Kidney capillary endothelial cell (primary cell): ENCODE results near the gene CYP2U1.
"Not testable (repeated sequence)": the region's sequence is repeated elsewhere in the genome, so short reads cannot be mapped to it uniquely, and the experiment has no call there.

Experiments used
- DNase-seq: peaks from one replicate; pipeline ENCODE4 v3.0.0-alpha.2; 2018; ENCODE audit warnings: low spot score

Gene CYP2U1

GRCh38 chr4:107922486-107923473 is 8.6 kb upstream of the CYP2U1 start:
- no peak for DNase-seq

DNA sequence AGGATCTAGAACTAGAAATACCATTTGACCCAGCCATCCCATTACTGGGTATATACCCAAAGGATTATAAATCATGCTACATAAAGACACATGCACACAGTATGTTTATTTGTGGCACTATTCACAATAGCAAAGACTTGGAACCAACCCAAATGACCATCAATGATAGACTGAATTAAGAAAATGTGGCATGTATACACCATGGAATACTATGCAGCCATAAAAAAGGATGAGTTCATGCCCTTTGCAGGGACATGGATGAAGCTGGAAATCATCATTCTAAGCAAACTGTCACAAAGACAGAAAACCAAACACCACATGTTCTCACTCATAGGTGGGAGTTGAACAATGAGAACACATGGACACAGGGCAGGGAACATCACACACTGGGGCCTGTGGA is 5.6 kb upstream of the CYP2U1 start:
- not testable (repeated sequence) for DNase-seq

DNA sequence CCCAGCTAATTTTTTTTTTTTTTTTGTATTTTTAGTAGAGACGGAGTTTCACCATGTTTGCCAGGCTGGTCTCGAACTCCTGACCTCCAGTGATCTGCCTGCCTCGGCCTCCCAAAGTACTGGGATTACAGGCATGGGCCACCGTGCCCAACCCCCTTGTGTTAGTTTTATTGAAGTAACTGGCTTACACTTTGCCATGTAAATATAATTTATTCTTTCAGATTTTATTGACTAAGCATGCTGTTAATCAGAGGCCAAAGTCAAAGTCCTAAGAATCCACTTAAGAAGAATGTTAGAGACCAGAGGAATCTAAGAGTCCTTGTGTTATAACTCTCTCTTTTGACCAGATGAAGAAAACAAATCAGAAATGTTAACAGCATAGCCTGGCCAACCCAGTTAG is 4.5 kb upstream of the CYP2U1 start:
- not testable (repeated sequence) for DNase-seq

DNA sequence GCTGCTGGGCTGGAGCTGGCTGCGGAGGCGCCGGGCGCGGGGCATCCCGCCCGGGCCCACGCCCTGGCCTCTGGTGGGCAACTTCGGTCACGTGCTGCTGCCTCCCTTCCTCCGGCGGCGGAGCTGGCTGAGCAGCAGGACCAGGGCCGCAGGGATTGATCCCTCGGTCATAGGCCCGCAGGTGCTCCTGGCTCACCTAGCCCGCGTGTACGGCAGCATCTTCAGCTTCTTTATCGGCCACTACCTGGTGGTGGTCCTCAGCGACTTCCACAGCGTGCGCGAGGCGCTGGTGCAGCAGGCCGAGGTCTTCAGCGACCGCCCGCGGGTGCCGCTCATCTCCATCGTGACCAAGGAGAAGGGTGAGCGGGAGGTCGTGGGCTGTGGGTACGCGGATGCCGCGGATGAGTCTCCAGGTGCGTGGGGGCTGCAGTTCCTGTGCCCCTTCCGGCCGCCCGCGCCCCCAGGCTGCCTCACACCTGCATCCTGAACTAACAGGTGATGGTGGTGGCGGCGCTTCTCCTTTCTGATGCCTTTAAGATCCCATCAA is 499 bp downstream of the CYP2U1 start:
- no peak for DNase-seq

DNA sequence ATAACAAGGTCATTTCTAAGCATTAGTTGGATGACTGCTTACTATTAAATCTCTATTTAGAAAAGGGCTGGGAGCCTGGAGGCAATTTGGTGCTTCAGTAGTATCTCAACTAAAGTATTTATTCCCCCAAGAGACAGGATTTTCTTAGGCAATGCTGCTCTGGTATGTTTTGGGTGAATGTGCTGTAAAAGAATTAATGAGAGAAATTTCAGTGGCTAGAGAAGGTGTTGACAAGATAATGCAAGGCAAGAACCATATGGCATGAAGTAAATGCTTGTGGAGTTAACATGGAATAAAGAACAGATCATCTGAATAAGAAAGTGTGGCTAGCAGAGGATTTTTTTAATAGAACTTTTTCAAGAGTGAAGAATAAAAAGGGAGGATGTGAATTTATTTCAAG is 3.9 kb downstream of the CYP2U1 start:
- DNase-seq, result no peak

DNA sequence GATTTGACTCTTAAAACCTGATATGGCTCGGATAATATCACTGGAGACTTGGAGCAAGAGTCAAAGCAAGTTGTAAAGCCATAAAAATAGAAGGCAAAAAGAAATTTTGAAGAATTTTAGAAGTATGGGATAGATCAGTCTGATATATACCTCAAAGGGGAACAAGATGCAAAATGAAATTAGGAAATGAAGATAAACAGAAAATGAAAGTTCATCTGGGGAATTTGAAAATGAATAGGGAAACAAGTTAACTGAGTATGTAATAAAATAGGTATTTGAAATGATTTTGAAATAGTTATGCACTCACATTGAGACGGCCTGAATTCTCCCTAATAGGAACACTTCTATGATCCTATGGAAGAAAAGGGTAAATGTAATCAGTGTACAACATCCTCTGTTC is 5.7 kb downstream of the CYP2U1 start:
- DNase-seq, result no peak

DNA sequence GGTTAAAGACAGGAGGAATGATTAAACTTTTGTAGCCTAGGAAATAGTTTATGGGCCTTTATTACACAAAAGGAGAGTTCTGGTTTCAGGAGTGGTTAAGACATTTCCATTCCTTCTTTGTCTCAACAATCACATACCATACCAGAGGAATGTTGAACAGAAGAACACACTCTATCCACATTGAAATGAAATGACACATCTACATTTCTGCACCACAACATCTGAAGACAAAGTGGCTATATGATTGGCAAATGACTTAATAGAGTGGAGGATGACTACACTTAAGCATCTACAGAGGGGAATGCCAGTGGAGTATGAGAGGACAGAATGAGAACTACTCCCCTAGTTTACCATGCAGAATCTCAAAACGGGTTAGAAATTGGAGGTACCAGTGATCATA is 8.0 kb downstream of the CYP2U1 start:
- no peak for DNase-seq

DNA sequence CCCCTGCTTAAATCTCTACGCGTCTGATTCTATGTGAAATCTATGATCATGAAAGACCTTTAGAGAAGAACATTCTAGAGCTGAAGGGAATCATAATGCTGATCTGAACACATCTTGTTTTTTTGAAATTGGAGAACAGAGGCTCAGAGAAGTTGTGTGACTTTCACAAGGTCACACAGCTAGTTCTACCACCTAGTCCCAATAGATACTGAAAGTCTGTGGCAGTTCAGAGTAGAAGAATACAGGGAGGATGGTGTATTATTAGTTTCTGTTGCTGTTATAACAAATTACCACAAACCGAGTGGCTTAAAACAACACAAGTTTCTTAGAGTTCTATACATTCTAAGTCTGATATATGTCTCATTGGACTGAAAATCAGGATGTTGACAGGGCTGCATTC is 14.5 kb downstream of the CYP2U1 start:
- DNase-seq, result no peak

DNA sequence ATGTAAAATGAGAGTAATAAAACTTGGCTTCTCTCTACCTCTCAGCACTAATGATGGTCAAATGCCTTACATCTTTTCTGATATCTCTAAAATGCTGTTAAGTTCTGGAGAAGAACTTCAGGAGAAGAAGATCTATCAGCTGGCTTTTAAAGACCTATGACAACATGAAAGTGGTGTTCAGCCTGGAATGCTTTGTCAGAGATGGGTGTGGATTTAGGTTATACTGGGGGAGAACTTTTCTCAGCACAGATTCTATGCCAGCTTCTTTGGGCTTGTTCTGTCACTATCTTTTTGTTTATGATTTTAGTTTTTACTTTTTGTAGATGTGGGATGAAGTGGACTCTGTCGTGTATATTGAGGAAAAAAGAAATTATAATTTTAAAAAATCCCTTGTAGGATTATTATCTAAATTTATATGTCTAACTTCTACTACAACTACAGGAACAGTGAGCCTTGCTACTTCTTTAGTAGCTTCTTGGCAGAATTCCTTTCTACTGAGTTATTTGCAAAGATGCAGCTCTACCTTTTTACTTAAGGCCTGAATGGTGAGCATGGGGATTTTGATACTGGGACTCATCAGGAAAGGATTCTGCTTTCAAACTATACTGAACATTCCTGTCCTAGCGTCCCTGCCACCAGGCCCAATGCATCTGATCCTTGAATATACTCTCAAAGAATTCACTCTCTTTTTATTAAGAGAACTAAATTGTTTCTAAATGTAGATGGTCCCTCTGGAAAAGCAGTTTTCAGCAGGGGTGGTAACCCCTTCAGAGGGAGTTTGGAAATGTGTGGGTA is 19.6 kb downstream of the CYP2U1 start:
- DNase-seq, result no peak

DNA sequence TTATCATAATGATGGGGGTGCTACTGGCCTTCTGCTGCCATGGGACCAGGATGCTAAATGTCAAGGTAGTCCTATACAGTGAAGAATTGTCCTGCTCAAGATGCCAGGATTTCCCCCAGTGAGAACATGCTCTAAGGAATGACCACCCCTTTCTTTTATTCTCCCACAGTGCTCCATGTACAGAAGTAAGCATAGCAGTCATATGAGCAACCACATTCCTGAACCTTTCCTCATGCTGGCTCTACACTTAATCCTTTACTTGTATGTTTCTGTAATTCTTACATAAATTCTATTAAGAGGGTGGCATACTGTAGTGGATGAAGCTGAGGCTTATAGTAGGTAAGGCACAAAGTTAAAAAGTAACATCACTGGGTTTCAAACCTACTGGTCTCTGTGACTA is 20.2 kb downstream of the CYP2U1 start:
- no peak for DNase-seq

GRCh38 chr4:107956011-107956410 is 24.7 kb downstream of the CYP2U1 start:
- no peak for DNase-seq

GRCh38 chr4:107966903-107967302 is 35.6 kb downstream of the CYP2U1 start:
- DNase-seq, result no peak

- DNase-seq, result not testable (repeated sequence)
Observed at GRCh38 chr4:107967519-107967918, 36.2 kb downstream of the CYP2U1 start.

DNA sequence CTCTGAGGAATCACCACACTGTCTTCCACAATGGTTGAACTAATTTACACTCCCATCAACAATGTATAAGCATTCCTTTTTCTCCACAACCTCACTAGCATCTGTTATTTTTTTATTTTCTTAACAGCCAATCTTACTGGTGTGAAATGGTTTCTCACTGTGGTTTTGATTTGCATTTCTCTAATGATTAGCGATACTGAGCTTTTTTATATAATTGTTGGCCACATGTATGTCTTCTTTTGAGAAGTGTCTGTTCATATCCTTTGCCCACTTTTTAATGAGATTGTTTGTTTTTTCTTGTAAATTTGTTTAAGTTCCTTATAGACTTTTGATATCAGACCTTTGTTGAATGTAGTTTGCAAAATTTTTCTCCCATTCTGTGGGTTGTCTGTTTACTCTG is 36.6 kb downstream of the CYP2U1 start:
- DNase-seq, result not testable (repeated sequence)

- no peak for DNase-seq
Observed at GRCh38 chr4:107970063-107970798, 38.9 kb downstream of the CYP2U1 start.

GRCh38 chr4:107972605-107973004 is 41.3 kb downstream of the CYP2U1 start:
- no peak for DNase-seq

GRCh38 chr4:107974523-107974922 is 43.2 kb downstream of the CYP2U1 start:
- DNase-seq, result no peak

GRCh38 chr4:107977482-107977881 is 46.1 kb downstream of the CYP2U1 start:
- DNase-seq, result no peak

DNA sequence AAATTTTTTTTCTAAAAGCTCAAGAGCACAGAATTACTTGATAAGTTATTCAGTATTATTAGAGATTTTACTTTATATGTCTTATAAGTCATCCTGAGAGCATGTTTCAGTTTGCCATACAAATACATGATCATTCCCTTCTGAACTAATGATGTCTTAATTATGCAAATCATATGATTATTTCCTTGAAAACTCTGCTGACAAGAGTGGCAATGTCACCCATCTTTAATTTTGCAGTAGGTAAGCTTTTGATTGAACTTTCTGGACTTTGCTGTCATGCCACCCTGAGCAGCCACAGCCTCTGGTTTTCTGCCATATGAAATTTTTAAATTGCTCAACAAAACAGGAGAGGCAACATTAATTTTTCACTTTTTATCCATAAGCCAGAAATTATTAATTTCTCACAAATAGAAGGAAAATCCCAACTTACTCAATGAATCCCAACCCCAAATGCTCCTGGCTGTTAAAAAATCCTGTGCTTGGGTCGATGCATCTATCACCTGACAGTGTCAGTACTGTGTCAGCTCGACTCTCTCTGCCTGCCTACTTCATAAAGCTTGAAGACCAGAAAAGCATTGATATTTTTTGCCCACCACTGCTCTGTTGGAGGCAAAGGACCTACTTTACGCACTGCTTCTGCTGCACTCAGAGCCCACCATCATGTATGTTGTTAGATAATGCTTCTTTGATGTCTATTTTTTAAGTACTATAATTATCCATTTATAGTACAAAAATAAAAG is 46.8 kb downstream of the CYP2U1 start:
- DNase-seq, result no peak

DNA sequence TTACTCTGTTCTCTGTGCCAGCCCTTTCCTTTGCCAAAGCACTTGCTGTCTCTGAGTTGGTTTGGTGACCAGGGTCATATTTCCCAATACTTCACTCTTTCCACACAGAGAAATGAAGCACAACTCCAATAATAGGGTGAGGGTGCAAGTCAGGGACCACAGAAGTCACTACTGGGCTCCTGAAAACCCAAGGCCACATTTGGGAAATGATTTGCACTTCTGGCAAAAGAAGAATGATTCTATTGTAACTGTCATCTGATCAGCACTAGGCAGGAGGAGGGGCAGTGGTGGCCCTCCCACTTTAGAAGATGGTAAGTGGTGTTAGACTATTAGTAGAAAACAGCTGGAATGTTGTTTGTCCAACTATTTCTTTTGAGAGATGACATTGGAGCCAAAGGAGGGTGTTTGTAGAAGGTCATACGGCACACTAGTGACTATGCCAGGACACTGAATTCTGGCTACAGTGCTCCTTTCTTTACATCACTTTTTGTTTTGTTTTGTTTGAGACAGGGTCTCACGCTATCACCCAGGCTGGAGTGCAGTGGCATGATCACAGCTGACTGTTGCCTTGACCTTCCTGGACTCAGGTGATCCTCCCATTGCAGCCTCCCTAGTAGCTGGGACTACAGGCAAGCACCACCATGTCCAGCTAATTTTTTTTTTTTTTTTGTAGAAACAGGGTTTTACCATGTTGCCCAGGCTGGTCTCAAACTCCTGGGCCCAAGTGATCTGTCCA is 47.5 kb downstream of the CYP2U1 start:
- DNase-seq, result no peak
